ENCODE measurements around the gene CEP83.

DNA sequence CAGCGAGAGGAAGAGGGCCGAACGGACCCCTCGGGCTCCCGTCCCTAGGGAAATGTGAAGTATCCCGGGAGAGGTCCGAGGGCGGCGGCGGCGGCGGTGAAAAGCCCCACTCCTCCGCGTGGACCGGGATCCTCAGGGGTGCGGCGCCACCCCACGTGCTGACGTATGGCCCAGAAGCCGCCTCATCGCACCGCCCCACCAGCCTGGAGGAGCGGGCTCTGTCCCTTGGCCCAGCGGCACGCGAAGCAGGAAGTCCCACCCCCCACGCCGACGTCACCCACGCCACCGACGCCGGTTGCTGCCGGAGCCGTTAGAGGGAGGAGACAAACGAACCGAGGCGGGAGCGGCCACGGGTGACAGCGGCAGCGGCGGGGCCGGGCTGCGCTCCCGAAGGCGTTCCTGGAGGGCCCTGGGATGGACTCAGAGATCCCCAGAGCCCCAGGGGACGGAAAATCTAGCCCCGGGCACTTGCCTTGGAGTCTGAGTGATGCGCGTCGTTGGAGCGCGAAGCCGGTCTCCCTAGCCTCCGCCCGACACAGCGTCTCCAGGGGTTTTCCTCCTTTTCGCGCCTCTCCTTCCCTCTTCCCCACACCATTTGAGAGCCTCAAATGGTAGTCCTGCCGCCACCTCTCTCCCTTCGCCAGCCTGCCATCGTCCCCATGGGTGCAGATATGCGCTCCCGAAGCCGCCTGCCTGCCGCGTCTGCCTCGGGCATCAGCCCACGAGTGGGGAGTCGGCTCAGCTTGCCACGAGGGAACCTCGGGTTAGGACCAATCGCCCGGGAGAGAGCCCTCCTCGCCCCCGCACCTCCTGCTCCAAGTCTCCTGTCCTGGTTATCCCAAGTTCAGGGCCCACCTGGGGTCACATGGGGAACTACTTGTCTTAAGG lies at the start of gene CEP83:
- TF ChIP-seq POLR2AphosphoS5 (IDR thresholded peaks at IDR 0.05) (peak; percentile 90 to 98 (median 95)), POLR2A (IDR thresholded peaks at IDR 0.05) (peak in 1 of 3 donors; percentile 75)
- TF ChIP-seq, protein P1, sequence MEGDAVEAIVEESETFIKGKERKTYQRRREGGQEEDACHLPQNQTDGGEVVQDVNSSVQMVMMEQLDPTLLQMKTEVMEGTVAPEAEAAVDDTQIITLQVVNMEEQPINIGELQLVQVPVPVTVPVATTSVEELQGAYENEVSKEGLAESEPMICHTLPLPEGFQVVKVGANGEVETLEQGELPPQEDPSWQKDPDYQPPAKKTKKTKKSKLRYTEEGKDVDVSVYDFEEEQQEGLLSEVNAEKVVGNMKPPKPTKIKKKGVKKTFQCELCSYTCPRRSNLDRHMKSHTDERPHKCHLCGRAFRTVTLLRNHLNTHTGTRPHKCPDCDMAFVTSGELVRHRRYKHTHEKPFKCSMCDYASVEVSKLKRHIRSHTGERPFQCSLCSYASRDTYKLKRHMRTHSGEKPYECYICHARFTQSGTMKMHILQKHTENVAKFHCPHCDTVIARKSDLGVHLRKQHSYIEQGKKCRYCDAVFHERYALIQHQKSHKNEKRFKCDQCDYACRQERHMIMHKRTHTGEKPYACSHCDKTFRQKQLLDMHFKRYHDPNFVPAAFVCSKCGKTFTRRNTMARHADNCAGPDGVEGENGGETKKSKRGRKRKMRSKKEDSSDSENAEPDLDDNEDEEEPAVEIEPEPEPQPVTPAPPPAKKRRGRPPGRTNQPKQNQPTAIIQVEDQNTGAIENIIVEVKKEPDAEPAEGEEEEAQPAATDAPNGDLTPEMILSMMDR (IDR thresholded peaks at IDR 0.05 in 8 of 11, conservative IDR thresholded peaks at IDR 0.05 in 3 of 11): peak in 2 of 11 experiments; percentile 15 to 28

Measured in spleen (tissue), 7 donors.